BJ (cell line): ENCODE results near the gene MYOM1. TPM values are rescaled to one million over a fixed set of nuclear protein-coding genes. Genes with fewer than 3 reads are reported as not detected.
"Not testable (repeated sequence)": the region's sequence is repeated elsewhere in the genome, so short reads cannot be mapped to it uniquely, and the experiment has no call there.

ENCODE experiments used
- CTCF ChIA-PET: fragments of 350-600 bp; formaldehyde crosslinking; extraction: SDS; loops from one replicate; lab custom pipeline; 2021; ENCODE audit warnings: antibody characterized with exemption, inconsistent platforms; lab: Yijun Ruan, JAX
- POLR2A ChIA-PET: fragments of 300-600 bp; sonication (Branson Sonifier 250); formaldehyde crosslinking; extraction: SDS; loops from one replicate; lab custom pipeline; 2021; ENCODE audit warnings: antibody characterized with exemption; lab: Charles Lee
- DNase-seq: peaks from one replicate; pipeline ENCODE4 v3.0.0-alpha.2; 2011; ENCODE audit warnings: low read depth
- H3K27me3 ChIP-seq: 2 replicates; pipeline ENCODE4 v1.6.0; 2011; ENCODE audit warnings: low read length; ENCODE audit not compliant: control insufficient read depth, insufficient read depth
- H3K36me3 ChIP-seq: 2 replicates; pipeline ENCODE4 v1.5.1; 2011; ENCODE audit warnings: low read length; ENCODE audit not compliant: control insufficient read depth, insufficient read depth
- H3K4me3 ChIP-seq: 2 replicates; pipeline ENCODE4 v1.5.1; 2011; ENCODE audit warnings: low read depth, mild to moderate bottlenecking, control low read depth, low read length
- polyA plus RNA-seq: library from polyadenylated mRNA; depleted of rRNA; stranded (reverse); fragments of >200 nt; gene quantifications from 2 replicates; pipeline ENCODE4 v1.2.3, GENCODE V29; 2011
- TF ChIP-seq, protein P1 (sequence below): IDR thresholded peaks from 2 replicates; pipeline ENCODE4 v1.5.1; 2011; ENCODE audit warnings: low read depth, mild to moderate bottlenecking, control low read depth, inconsistent platforms, low read length, moderate library complexity; ENCODE audit not compliant: insufficient read depth

Gene MYOM1
- polyA plus RNA-seq, 1 experiment: 0.48 TPM

- TF ChIP-seq, protein P1, sequence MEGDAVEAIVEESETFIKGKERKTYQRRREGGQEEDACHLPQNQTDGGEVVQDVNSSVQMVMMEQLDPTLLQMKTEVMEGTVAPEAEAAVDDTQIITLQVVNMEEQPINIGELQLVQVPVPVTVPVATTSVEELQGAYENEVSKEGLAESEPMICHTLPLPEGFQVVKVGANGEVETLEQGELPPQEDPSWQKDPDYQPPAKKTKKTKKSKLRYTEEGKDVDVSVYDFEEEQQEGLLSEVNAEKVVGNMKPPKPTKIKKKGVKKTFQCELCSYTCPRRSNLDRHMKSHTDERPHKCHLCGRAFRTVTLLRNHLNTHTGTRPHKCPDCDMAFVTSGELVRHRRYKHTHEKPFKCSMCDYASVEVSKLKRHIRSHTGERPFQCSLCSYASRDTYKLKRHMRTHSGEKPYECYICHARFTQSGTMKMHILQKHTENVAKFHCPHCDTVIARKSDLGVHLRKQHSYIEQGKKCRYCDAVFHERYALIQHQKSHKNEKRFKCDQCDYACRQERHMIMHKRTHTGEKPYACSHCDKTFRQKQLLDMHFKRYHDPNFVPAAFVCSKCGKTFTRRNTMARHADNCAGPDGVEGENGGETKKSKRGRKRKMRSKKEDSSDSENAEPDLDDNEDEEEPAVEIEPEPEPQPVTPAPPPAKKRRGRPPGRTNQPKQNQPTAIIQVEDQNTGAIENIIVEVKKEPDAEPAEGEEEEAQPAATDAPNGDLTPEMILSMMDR: no peak
- no peak for DNase-seq
- ChIA-PET CTCF (interaction anchor here (1.0 to 4.6 kb wide), 2 partner anchors 9 to 136 kb away, joined by 3 to 47 read pairs; no protein-coding TSS in a partner anchor), POLR2A (no interaction called here)
- H3K4me3 ChIP-seq: no peak overlapping the region
- H3K36me3 ChIP-seq: no peaks in the 10 kb centered on the region
- no peaks in the 10 kb centered on the region for H3K27me3 ChIP-seq
Observed at GRCh38 chr18:3071676-3072075, 148.1 kb downstream of the MYOM1 start.

GRCh38 chr18:3069671-3070433 lies 149.9 kb downstream of the MYOM1 start:
- no peak overlapping the region for H3K4me3 ChIP-seq
- CTCF ChIA-PET: no interaction called here
- POLR2A ChIA-PET: no interaction called here
- no peaks in the 10 kb centered on the region for H3K36me3 ChIP-seq
- no peak for DNase-seq
- H3K27me3 ChIP-seq: no peaks in the 10 kb centered on the region
- TF ChIP-seq, protein P1: no peak

DNA sequence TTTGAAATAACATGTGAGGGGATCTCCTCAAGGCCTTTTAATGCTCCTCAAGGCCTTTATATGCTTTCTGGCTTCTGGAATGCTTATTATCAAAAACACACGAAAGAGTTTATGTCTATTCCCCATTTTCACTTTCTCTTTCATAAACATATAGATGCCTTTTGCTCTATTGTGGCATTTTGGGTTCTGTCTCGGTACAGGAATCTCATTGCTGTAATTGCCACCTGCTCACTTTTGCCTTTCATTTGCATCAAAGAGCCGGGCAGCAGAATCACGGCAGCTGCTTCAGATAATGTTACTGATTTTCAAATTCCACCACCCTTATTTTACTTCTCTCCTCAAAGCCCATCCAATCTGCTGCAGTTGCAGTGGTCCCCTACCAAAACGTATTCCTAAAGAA lies 152.0 kb downstream of the MYOM1 start:
- Histone ChIP-seq H3K27me3 (no peaks in the 10 kb centered on the region), H3K36me3 (no peaks in the 10 kb centered on the region), H3K4me3 (no peak overlapping the region)
- DNase-seq: no peak
- CTCF ChIA-PET: no interaction called here
- TF ChIP-seq, protein P1: no peak
- POLR2A ChIA-PET: no interaction called here

DNA sequence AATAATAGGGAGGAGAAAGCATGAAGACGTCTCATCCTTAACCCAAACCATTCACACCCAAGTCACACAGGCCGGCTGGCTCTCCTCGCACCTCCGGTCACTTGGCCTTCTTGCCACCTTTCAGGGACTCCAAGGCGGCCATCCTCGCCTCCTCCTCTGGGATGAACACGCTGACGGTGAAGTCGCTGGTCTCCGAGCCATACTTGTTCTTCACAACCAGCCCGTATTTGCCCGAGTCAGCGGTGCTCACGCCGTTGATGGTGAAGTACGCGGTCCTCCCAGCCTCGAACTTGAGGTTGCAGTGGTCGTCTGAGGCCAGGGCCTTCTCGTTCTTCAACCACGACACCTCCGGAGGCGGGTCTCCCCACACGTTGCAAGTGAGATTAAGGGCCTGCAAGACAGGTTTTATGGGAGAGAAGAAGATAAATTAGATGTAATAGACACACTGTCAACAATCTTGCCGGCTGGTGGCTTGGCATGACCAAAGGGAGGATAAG lies 152.6 kb downstream of the MYOM1 start:
- no peak overlapping the region for H3K4me3 ChIP-seq
- DNase-seq: no peak
- CTCF ChIA-PET: no interaction called here
- no peaks in the 10 kb centered on the region for H3K36me3 ChIP-seq
- POLR2A ChIA-PET: no interaction called here
- TF ChIP-seq, protein P1: no peak
- H3K27me3 ChIP-seq: no peaks in the 10 kb centered on the region

DNA sequence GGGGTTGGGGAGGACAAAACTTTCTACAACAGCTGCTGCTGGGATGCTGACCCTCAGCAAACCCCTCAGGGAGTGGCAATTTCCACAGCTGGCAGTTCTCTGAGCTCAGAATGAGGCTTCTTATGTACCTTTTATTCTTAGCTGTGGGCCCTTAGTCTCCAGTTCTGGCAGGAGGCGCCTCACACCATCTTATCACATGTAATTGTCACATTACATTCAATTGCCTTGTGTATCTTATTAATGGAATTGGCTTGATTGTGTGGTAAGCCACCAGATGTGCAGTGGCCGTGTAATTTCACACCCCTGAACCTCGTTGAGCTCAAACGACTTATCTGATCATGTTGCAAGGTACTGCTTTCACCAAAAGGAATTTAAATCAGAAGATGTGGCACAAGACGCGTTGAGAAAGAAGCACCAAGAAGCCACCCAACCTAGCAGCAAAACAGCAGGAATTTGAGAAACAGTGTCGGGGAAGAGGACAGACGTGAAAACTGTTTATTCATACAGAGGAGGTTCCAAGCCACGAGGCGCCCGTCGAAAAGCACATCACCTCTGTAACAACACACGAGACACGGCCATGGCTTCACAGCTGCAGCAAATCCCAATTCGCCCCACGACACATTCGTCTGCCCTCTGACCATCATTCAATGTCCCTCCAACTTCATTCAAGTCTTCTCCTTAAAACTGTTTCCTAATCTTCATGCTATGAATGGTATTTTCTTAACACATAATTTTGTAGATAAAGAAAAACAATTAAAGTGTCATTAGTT lies 153.2 kb downstream of the MYOM1 start:
- no peak overlapping the region for H3K4me3 ChIP-seq
- ChIA-PET POLR2A (interaction anchor here (0.6 kb wide), 1 partner anchor 26 kb away, joined by 3 read pairs; no protein-coding TSS in a partner anchor), CTCF (interaction anchor here (0.6 to 0.7 kb wide), 2 partner anchors 10 to 37 kb away, joined by 3 read pairs; no protein-coding TSS in a partner anchor)
- DNase-seq: no peak
- H3K36me3 ChIP-seq: no peaks in the 10 kb centered on the region
- H3K27me3 ChIP-seq: no peaks in the 10 kb centered on the region
- TF ChIP-seq, protein P1: no peak

DNA sequence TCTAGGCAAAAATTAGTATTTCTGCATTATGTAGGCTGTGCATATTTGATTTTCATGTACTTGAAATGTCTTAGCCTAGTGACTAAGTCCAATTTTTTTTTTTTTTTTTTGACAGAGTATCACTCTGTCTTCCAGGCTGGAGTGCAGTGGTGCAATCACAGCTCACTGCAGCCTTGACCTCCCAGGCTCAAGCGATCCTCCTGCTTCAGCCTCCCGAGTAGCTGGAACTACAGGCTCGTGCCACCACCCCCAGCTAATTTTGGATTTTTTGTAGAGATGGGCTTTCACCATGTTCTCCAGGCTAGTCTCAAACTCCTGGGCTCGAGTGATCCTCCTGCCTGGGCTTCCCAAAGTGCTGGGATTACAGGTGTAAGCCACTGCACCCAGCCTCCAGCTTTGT lies 156.0 kb downstream of the MYOM1 start:
- H3K36me3 ChIP-seq, DNase-seq, H3K4me3 ChIP-seq, H3K27me3 ChIP-seq, POLR2A ChIA-PET: not testable (repeated sequence)
- CTCF ChIA-PET: interaction anchor here (0.8 to 5.6 kb wide), 19 partner anchors 10 to 182 kb away, joined by 3 to 47 read pairs (median 5); no protein-coding TSS in a partner anchor
